Measurements from ENCODE around the gene SMYD3.
"Not testable (repeated sequence)": the region's sequence is repeated elsewhere in the genome, so short reads cannot be mapped to it uniquely, and the experiment has no call there.

Gene SMYD3

DNA sequence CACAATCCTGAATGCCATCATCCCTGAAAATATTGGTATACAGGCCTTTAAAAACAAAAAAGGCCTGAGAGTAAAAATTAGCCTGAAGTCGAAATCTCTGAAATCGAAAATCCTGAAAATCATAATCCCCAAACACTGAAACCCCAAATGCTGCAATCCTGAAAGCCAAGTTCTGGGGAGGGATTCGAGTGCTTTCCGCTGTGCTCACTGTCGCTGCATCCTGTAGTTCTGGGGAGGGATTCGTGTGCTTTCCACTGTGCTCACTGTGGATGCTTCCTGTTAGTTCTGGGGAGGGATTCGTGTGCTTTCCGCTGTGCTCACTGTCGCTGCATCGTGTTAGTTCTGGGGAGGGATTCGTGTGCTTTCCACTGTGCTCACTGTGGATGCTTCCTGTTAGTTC, 435.5 kb downstream of the SMYD3 start:
- not testable (repeated sequence) for H4K91ac ChIP-seq (ENCODE audit: low read length); H3K9me3 ChIP-seq (ENCODE audit: control insufficient read depth, low read length); H3K9ac ChIP-seq (ENCODE audit: low read length); H3K27ac ChIP-seq (ENCODE audit: low read length, poor library complexity, severe bottlenecking); H2BK120ac ChIP-seq (ENCODE audit: low read depth, low read length); H3K18ac ChIP-seq (ENCODE audit: low read depth in 1 of 2, low read length in 2 of 2); H3K79me1 ChIP-seq (replicated peaks; ENCODE audit: low read length, poor library complexity, severe bottlenecking); H3K4me1 ChIP-seq (ENCODE audit: control insufficient read depth, insufficient read depth, low read depth, low read length); H2BK12ac ChIP-seq (ENCODE audit: low read length in 2 of 2); H2BK15ac ChIP-seq (ENCODE audit: low read depth, poor library complexity, severe bottlenecking); H3K14ac ChIP-seq (ENCODE audit: low read length in 2 of 2); H2AK5ac ChIP-seq (ENCODE audit: low read length, severe bottlenecking); H3K23ac ChIP-seq (ENCODE audit: low read length in 2 of 2); H2AFZ ChIP-seq (ENCODE audit: low read depth, low read length); H3K4me2 ChIP-seq (ENCODE audit: low read length, poor library complexity, severe bottlenecking); H3K27me3 ChIP-seq (ENCODE audit: control insufficient read depth in 1 of 2, insufficient read depth in 1 of 2, low read length in 2 of 2); H3K36me3 ChIP-seq (ENCODE audit: control insufficient read depth in 1 of 2, insufficient read depth in 2 of 2, low read depth in 1 of 2, low read length in 2 of 2); H3K4ac ChIP-seq (ENCODE audit: low read depth in 1 of 2, low read length in 2 of 2); H2BK5ac ChIP-seq (ENCODE audit: low read depth, low read length, poor library complexity, severe bottlenecking); H3K4me3 ChIP-seq (ENCODE audit: insufficient read depth in 1 of 2, low read depth in 1 of 2, low read length in 2 of 2); H4K8ac ChIP-seq (ENCODE audit: low read length); DNase-seq
- WGBS = 62% methylated on average over 11 of the region's 11 CpGs

DNA sequence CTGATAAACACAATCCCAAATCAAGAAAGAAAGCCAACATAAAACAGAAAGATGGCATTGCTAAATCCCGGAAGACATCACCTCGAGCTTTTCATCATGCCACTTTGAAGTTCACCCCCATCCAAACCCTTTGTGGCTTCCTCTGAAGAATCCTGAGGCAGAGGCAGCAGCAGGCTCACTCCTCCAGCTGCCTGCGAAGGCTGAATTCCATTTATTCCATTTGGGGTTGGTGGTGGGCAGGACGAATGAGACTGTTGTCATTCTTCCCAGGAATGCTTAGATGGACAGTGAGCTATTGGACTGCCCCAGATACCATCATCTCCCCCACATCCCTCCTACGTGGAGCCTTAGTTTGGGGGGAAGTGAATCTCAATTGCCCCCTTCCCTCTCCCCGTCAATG, 437.5 kb downstream of the SMYD3 start:
- H3K4me3 ChIP-seq (ENCODE audit: insufficient read depth in 1 of 2, low read depth in 1 of 2, low read length in 2 of 2) = no peak overlapping the region
- no peak overlapping the region for H3K23ac ChIP-seq (ENCODE audit: low read length in 2 of 2)
- 100% methylated on average over 3 of the region's 6 CpGs for WGBS
- H3K9ac ChIP-seq (ENCODE audit: low read length) = no peak overlapping the region
- no peak overlapping the region for H2AFZ ChIP-seq (ENCODE audit: low read depth, low read length)
- H2AK5ac ChIP-seq (ENCODE audit: low read length, severe bottlenecking) = no peak overlapping the region
- no peaks in the 10 kb centered on the region for H3K9me3 ChIP-seq (ENCODE audit: control insufficient read depth, low read length)
- no peak overlapping the region for H3K4me2 ChIP-seq (ENCODE audit: low read length, poor library complexity, severe bottlenecking)
- H3K18ac ChIP-seq (ENCODE audit: low read depth in 1 of 2, low read length in 2 of 2) = no peak overlapping the region
- no peak overlapping the region for H3K14ac ChIP-seq (ENCODE audit: low read length in 2 of 2)
- no peaks in the 10 kb centered on the region for H3K36me3 ChIP-seq (ENCODE audit: control insufficient read depth in 1 of 2, insufficient read depth in 2 of 2, low read depth in 1 of 2, low read length in 2 of 2)
- H4K8ac ChIP-seq (ENCODE audit: low read length) = peak overlapping the region; percentile 19
- H3K27ac ChIP-seq (ENCODE audit: low read length, poor library complexity, severe bottlenecking) = no peak overlapping the region
- H3K4me1 ChIP-seq (ENCODE audit: control insufficient read depth, insufficient read depth, low read depth, low read length) = peaks cover 5% of the 10 kb centered on the region
- H2BK120ac ChIP-seq (ENCODE audit: low read depth, low read length) = no peak overlapping the region
- no peaks in the 10 kb centered on the region for H3K27me3 ChIP-seq (ENCODE audit: control insufficient read depth in 1 of 2, insufficient read depth in 1 of 2, low read length in 2 of 2)
- H2BK5ac ChIP-seq (ENCODE audit: low read depth, low read length, poor library complexity, severe bottlenecking) = no peak overlapping the region
- H3K79me1 ChIP-seq (replicated peaks; ENCODE audit: low read length, poor library complexity, severe bottlenecking) = peaks cover 4% of the 10 kb centered on the region
- H2BK15ac ChIP-seq (ENCODE audit: low read depth, poor library complexity, severe bottlenecking) = no peak overlapping the region
- H2BK12ac ChIP-seq (ENCODE audit: low read length in 2 of 2) = no peak overlapping the region
- H4K91ac ChIP-seq (ENCODE audit: low read length) = peak overlapping the region; percentile 54
- no peak overlapping the region for H3K4ac ChIP-seq (ENCODE audit: low read depth in 1 of 2, low read length in 2 of 2)
- DNase-seq = no peak

DNA sequence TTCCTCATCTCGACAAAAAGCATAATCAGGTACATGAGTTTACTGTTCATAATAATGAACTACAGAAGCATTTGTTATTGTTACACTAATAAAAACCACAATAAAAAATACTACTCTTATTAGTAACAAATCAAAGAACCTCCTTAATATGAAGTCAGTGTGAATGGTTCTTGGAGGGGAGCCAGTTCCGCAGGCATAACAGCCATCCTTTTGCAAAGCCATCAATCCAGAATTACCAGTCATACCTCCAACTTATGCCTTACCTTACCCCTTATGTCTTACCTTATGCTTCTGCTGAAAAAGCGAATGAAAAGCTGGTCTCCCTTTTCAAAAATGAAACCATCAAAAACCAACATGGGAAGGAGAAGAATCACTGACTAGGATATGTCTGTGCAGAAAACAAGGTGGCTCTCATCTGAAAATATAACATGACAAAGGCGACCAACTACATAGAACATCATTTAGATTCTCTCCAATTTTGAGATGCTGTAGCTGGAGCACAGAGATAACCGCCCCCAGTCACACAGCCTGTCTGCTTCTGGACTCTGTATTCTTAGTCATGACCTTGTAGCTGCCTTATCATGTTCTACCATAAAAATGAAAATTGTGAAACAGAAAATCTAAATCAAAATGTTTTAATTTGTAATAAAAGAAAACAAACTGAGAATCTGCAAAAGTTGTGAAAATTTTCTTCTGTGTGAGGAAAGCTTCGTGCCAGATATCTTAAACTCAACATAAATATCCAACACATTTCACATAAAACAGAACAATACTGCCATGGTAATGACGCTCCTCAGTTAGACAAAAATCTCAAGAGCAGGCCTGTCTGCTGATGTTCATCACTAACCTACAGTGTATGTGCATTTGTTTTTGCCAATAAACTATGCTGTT, 438.2 kb downstream of the SMYD3 start:
- 98% methylated on average over 6 of the region's 7 CpGs for WGBS
- no peak overlapping the region for H3K9ac ChIP-seq (ENCODE audit: low read length)

GRCh38 chr1:246068217-246068512, 438.9 kb downstream of the SMYD3 start:
- H2BK5ac ChIP-seq (ENCODE audit: low read depth, low read length, poor library complexity, severe bottlenecking) = no peak overlapping the region
- H3K23ac ChIP-seq (ENCODE audit: low read length in 2 of 2) = no peak overlapping the region
- H3K4me2 ChIP-seq (ENCODE audit: low read length, poor library complexity, severe bottlenecking) = no peak overlapping the region
- H3K27ac ChIP-seq (ENCODE audit: low read length, poor library complexity, severe bottlenecking) = no peak overlapping the region
- 76% methylated on average over 2 of the region's 3 CpGs for WGBS
- no peak overlapping the region for H3K4me3 ChIP-seq (ENCODE audit: insufficient read depth in 1 of 2, low read depth in 1 of 2, low read length in 2 of 2)
- H2AFZ ChIP-seq (ENCODE audit: low read depth, low read length) = no peak overlapping the region
- no peaks in the 10 kb centered on the region for H3K36me3 ChIP-seq (ENCODE audit: control insufficient read depth in 1 of 2, insufficient read depth in 2 of 2, low read depth in 1 of 2, low read length in 2 of 2)
- no peak overlapping the region for H4K91ac ChIP-seq (ENCODE audit: low read length)
- H3K79me1 ChIP-seq (replicated peaks; ENCODE audit: low read length, poor library complexity, severe bottlenecking) = peaks cover 2% of the 10 kb centered on the region
- no peak overlapping the region for H2BK12ac ChIP-seq (ENCODE audit: low read length in 2 of 2)
- no peaks in the 10 kb centered on the region for H3K27me3 ChIP-seq (ENCODE audit: control insufficient read depth in 1 of 2, insufficient read depth in 1 of 2, low read length in 2 of 2)
- H2BK15ac ChIP-seq (ENCODE audit: low read depth, poor library complexity, severe bottlenecking) = no peak overlapping the region
- no peak overlapping the region for H3K18ac ChIP-seq (ENCODE audit: low read depth in 1 of 2, low read length in 2 of 2)
- H3K14ac ChIP-seq (ENCODE audit: low read length in 2 of 2) = no peak overlapping the region
- peaks cover 5% of the 10 kb centered on the region for H3K4me1 ChIP-seq (ENCODE audit: control insufficient read depth, insufficient read depth, low read depth, low read length)
- no peaks in the 10 kb centered on the region for H3K9me3 ChIP-seq (ENCODE audit: control insufficient read depth, low read length)
- no peak overlapping the region for H4K8ac ChIP-seq (ENCODE audit: low read length)
- H2AK5ac ChIP-seq (ENCODE audit: low read length, severe bottlenecking) = no peak overlapping the region
- no peak overlapping the region for H3K4ac ChIP-seq (ENCODE audit: low read depth in 1 of 2, low read length in 2 of 2)
- no peak overlapping the region for H3K9ac ChIP-seq (ENCODE audit: low read length)
- no peak overlapping the region for H2BK120ac ChIP-seq (ENCODE audit: low read depth, low read length)
- DNase-seq = no peak

More for the DNA sequence above, 438.2 kb downstream of the SMYD3 start:
- Histone ChIP-seq H2BK120ac (ENCODE audit: low read depth, low read length) (no peak overlapping the region), H2AFZ (ENCODE audit: low read depth, low read length) (no peak overlapping the region), H4K8ac (ENCODE audit: low read length) (no peak overlapping the region), H3K9me3 (ENCODE audit: control insufficient read depth, low read length) (no peaks in the 10 kb centered on the region), H2AK5ac (ENCODE audit: low read length, severe bottlenecking) (no peak overlapping the region), H3K27me3 (ENCODE audit: control insufficient read depth in 1 of 2, insufficient read depth in 1 of 2, low read length in 2 of 2) (no peaks in the 10 kb centered on the region), H3K4ac (ENCODE audit: low read depth in 1 of 2, low read length in 2 of 2) (no peak overlapping the region), H2BK12ac (ENCODE audit: low read length in 2 of 2) (no peak overlapping the region), H3K18ac (ENCODE audit: low read depth in 1 of 2, low read length in 2 of 2) (no peak overlapping the region), H3K36me3 (ENCODE audit: control insufficient read depth in 1 of 2, insufficient read depth in 2 of 2, low read depth in 1 of 2, low read length in 2 of 2) (no peaks in the 10 kb centered on the region), H3K79me1 (replicated peaks; ENCODE audit: low read length, poor library complexity, severe bottlenecking) (peaks cover 4% of the 10 kb centered on the region), H2BK5ac (ENCODE audit: low read depth, low read length, poor library complexity, severe bottlenecking) (no peak overlapping the region), H4K91ac (ENCODE audit: low read length) (no peak overlapping the region), H3K23ac (ENCODE audit: low read length in 2 of 2) (no peak overlapping the region), H3K27ac (ENCODE audit: low read length, poor library complexity, severe bottlenecking) (no peak overlapping the region), H3K4me2 (ENCODE audit: low read length, poor library complexity, severe bottlenecking) (no peak overlapping the region), H3K4me1 (ENCODE audit: control insufficient read depth, insufficient read depth, low read depth, low read length) (peaks cover 5% of the 10 kb centered on the region), H3K4me3 (ENCODE audit: insufficient read depth in 1 of 2, low read depth in 1 of 2, low read length in 2 of 2) (no peak overlapping the region), H3K14ac (ENCODE audit: low read length in 2 of 2) (no peak overlapping the region), H2BK15ac (ENCODE audit: low read depth, poor library complexity, severe bottlenecking) (no peak overlapping the region)
- DNase-seq = no peak
